OCI-LY1 (cell line): ENCODE data around the gene GNAZ.

Experiments used
- H2AFZ ChIP-seq: fragments of 200-600 bp; sonication (generic), shearing (Covaris generic); 2 replicates; pipeline ENCODE4 v1.6.0; 2014; ENCODE audit warnings: antibody characterized with exemption, mild to moderate bottlenecking, low read length
- H3F3A ChIP-seq: fragments of 200-600 bp; sonication (generic), shearing (Covaris generic); 2 replicates; pipeline ENCODE4 v1.6.0; 2014; ENCODE audit warnings: mild to moderate bottlenecking, antibody characterized with exemption, low read length, moderate library complexity; ENCODE audit not compliant: insufficient read depth
- H3K27ac ChIP-seq: fragments of 200-600 bp; sonication (generic); 2 replicates; pipeline ENCODE4 v1.5.1; 2014; ENCODE audit warnings: low read length, mixed run types, mild to moderate bottlenecking, low read depth; ENCODE audit not compliant: poor library complexity, severe bottlenecking
- H3K27me3 ChIP-seq: fragments of 200-600 bp; sonication (generic); 2 replicates; pipeline ENCODE4 v1.6.0; 2014; ENCODE audit warnings: antibody characterized with exemption, mild to moderate bottlenecking, low read length, moderate library complexity; ENCODE audit not compliant: insufficient read depth
- H3K36me3 ChIP-seq: fragments of 200-600 bp; sonication (generic); 2 replicates; pipeline ENCODE4 v1.6.1; 2014; ENCODE audit warnings: mild to moderate bottlenecking, antibody characterized with exemption, low read length, moderate library complexity, mixed read lengths; ENCODE audit not compliant: insufficient read depth
- H3K4me1 ChIP-seq: fragments of 200-600 bp; sonication (generic); 2 replicates; pipeline ENCODE4 v1.5.1; 2014; ENCODE audit warnings: mild to moderate bottlenecking, low read length, moderate library complexity; ENCODE audit not compliant: insufficient read depth, severe bottlenecking
- H3K4me2 ChIP-seq: fragments of 200-600 bp; sonication (generic), shearing (Covaris generic); 2 replicates; pipeline ENCODE4 v1.6.1; 2014; ENCODE audit warnings: low read length
- H3K4me3 ChIP-seq: fragments of 200-600 bp; sonication (generic); 2 replicates; pipeline ENCODE4 v1.5.1; 2014; ENCODE audit warnings: low read length, low read depth, mild to moderate bottlenecking, mixed read lengths; ENCODE audit not compliant: poor library complexity, severe bottlenecking
- H3K79me2 ChIP-seq: fragments of 200-600 bp; shearing (Covaris generic); 2 replicates; pipeline ENCODE4 v1.6.1; 2016; ENCODE audit warnings: mixed run types, low read length, mixed read lengths; ENCODE audit not compliant: insufficient read depth
- H3K9ac ChIP-seq: fragments of 200-600 bp; sonication (generic), shearing (Covaris generic); 2 replicates; pipeline ENCODE4 v1.6.1; 2014; ENCODE audit warnings: mild to moderate bottlenecking, low read length, mixed read lengths
- H3K9me2 ChIP-seq: fragments of 200-600 bp; sonication (generic), shearing (Covaris generic); 2 replicates; pipeline ENCODE4 v1.6.1; 2014; ENCODE audit warnings: low read depth, mild to moderate bottlenecking, low read length, mixed read lengths
- H3K9me3 ChIP-seq: fragments of 200-600 bp; shearing (Covaris generic); 2 replicates; pipeline ENCODE4 v1.6.1; 2014; ENCODE audit warnings: low read length, mixed read lengths
- H4K20me1 ChIP-seq: fragments of 200-600 bp; sonication (generic), shearing (Covaris generic); 2 replicates; pipeline ENCODE4 v1.6.0; 2016; ENCODE audit warnings: mild to moderate bottlenecking, low read length; ENCODE audit not compliant: insufficient read depth
- EZH2 ChIP-seq: fragments of 200-600 bp; sonication (generic), shearing (Covaris generic); IDR thresholded peaks from 2 replicates; pipeline ENCODE4 v1.8.0; 2017; ENCODE audit warnings: borderline replicate concordance, mixed run types, mild to moderate bottlenecking, antibody characterized with exemption, low read length, moderate library complexity, mixed read lengths
- TF ChIP-seq, protein P1 (sequence below): fragments of 200-600 bp; sonication (generic), shearing (Covaris generic); IDR thresholded peaks from 2 replicates; pipeline ENCODE4 v1.5.1; 2017; ENCODE audit warnings: mild to moderate bottlenecking, antibody characterized with exemption, low read length, moderate library complexity, mixed read lengths

The GNAZ gene

DNA sequence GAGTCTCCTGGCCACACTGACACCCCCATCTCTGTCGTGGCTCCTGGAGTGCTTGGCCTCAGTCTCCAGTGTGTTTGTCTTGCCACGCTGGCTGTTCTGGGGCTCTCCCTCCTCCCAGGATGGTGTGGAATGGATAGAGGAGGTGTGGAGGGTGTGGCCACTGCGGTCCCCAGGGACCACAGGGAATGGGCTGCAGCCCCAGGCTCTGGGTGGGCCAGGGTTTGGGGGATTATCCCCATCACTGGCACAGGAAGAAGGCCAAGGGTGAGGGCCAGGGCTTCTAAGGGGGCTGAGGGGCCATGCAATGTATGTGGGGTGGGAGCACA lies 8.1 kb downstream of the GNAZ start:
- H4K20me1 ChIP-seq, result no peaks in the 10 kb centered on the region
- no peaks in the 10 kb centered on the region for H3K36me3 ChIP-seq
- peaks cover 7% of the 10 kb centered on the region; the same call in 1 of the 2 replicates for H3K27me3 ChIP-seq
- H3F3A ChIP-seq, result no peaks in the 10 kb centered on the region
- H3K4me3 ChIP-seq, result no peak overlapping the region
- H2AFZ ChIP-seq, result no peak overlapping the region
- H3K9me3 ChIP-seq, result no peaks in the 10 kb centered on the region
- peaks cover 4% of the 10 kb centered on the region for H3K4me1 ChIP-seq
- H3K9ac ChIP-seq, result no peak overlapping the region
- no peak for TF ChIP-seq EZH2
- TF ChIP-seq, protein P1, sequence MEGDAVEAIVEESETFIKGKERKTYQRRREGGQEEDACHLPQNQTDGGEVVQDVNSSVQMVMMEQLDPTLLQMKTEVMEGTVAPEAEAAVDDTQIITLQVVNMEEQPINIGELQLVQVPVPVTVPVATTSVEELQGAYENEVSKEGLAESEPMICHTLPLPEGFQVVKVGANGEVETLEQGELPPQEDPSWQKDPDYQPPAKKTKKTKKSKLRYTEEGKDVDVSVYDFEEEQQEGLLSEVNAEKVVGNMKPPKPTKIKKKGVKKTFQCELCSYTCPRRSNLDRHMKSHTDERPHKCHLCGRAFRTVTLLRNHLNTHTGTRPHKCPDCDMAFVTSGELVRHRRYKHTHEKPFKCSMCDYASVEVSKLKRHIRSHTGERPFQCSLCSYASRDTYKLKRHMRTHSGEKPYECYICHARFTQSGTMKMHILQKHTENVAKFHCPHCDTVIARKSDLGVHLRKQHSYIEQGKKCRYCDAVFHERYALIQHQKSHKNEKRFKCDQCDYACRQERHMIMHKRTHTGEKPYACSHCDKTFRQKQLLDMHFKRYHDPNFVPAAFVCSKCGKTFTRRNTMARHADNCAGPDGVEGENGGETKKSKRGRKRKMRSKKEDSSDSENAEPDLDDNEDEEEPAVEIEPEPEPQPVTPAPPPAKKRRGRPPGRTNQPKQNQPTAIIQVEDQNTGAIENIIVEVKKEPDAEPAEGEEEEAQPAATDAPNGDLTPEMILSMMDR, result no peak
- H3K27ac ChIP-seq, result no peak overlapping the region
- no peaks in the 10 kb centered on the region for H3K79me2 ChIP-seq
- no peak overlapping the region for H3K4me2 ChIP-seq
- H3K9me2 ChIP-seq, result no peaks in the 10 kb centered on the region

DNA sequence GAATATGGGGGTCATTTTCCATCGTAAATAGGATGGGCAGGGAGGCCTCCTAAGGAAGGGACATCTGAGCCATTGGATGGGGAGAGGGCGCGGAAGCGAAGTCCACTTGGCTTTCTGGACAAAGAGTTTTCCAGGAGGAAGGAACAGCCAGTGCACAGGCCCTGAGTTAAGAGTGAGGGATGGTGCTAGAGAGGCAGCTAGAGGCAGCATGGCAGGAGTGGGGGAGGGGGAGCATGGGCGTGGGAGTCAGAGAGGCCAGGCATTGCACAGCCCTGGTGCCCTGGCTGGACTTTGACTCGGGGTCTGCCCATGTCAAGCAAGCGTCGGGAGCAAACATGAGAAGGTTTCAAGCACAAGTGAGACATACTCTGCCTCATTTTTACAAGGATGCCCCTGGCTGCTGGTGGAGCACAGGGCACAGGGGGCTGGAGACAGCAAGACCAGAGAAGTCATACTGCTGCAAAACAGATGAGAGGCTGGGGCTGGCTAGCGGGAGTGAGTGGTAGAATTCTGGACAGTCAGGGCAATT lies 9.0 kb downstream of the GNAZ start:
- no peak overlapping the region for H3K9ac ChIP-seq
- no peak overlapping the region for H3K4me3 ChIP-seq
- H3F3A ChIP-seq, result no peaks in the 10 kb centered on the region
- peaks cover 11% of the 10 kb centered on the region; the same call in 1 of the 2 replicates for H3K27me3 ChIP-seq
- H3K9me2 ChIP-seq, result no peaks in the 10 kb centered on the region
- no peak overlapping the region for H3K4me2 ChIP-seq
- H3K36me3 ChIP-seq, result no peaks in the 10 kb centered on the region
- TF ChIP-seq, protein P1, result no peak
- TF ChIP-seq EZH2, result no peak
- H3K79me2 ChIP-seq, result no peaks in the 10 kb centered on the region
- no peaks in the 10 kb centered on the region for H4K20me1 ChIP-seq
- H3K9me3 ChIP-seq, result no peaks in the 10 kb centered on the region
- no peak overlapping the region for H2AFZ ChIP-seq
- peaks cover 4% of the 10 kb centered on the region for H3K4me1 ChIP-seq
- no peak overlapping the region for H3K27ac ChIP-seq

DNA sequence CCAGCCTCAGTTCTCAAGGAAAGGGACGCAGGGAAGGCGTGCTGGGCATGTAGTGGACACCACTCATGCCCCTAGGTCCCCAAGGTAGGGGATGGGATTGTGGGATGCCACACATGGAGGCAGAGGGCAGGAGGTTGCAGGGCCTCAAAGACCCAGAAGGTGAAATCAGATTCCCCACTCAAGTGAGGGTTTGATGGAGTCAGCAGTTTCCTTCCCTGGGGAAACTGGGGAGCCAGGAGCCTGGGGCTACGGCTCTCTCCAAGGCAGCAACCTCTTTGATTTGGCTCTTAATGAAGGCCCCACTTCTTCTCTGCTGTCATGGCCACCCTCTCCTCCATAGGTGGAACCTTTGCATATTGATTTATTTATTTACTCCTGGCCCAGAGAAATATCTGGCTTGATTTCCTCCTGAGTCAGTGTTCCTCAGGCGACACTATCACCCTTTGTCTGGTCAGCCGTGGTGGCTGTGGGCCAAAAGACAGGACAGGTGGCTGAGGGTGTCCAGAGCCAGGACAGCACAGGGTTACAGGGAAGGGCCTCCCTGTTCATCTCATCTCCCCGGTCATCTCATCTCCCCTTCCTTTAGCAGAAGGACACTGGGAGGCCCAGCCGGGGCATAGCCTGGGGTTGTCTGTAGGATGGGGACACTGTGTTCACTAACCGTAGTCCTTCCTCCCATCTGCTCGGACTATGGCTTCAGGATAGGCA lies 9.6 kb downstream of the GNAZ start:
- Histone ChIP-seq H3K4me1 (peaks cover 4% of the 10 kb centered on the region), H3K27ac (no peak overlapping the region)

More for the DNA sequence above, 9.6 kb downstream of the GNAZ start:
- H3K9me3 ChIP-seq, result no peaks in the 10 kb centered on the region
- H3K4me2 ChIP-seq, result no peak overlapping the region
- H3K27me3 ChIP-seq, result peaks cover 11% of the 10 kb centered on the region; the same call in 1 of the 2 replicates
- no peak for TF ChIP-seq EZH2
- TF ChIP-seq, protein P1, result no peak
- H3K4me3 ChIP-seq, result no peak overlapping the region
- H3K79me2 ChIP-seq, result no peaks in the 10 kb centered on the region
- H3K9me2 ChIP-seq, result no peaks in the 10 kb centered on the region
- H3F3A ChIP-seq, result no peaks in the 10 kb centered on the region
- no peaks in the 10 kb centered on the region for H3K36me3 ChIP-seq
- H3K9ac ChIP-seq, result no peak overlapping the region
- H2AFZ ChIP-seq, result no peak overlapping the region
- no peaks in the 10 kb centered on the region for H4K20me1 ChIP-seq
